A549 (cell line): ENCODE data around the gene LLGL2. TPM values are rescaled to one million over a fixed set of nuclear protein-coding genes. Genes with fewer than 3 reads are reported as not detected.

Experiments
- ATAC-seq, 2 experiments: fragments of 200-7000 bp in 1 of 2; fragments of >200 bp in 1 of 2; cut with Nextera tagmentation in 1 of 2; cut with Tn5 transposase in 1 of 2; 3 replicates each; pipeline versions ENCODE4 v1.8.0 to v1.9.1; 2018 to 2020; ENCODE audit warnings: mild to moderate bottlenecking in 1 of 2, moderate library complexity in 1 of 2
- CTCF ChIA-PET: fragments of 300-600 bp; sonication (Branson Sonifier 250); formaldehyde crosslinking; extraction: SDS; loops from one replicate; lab custom pipeline; 2021; ENCODE audit warnings: antibody characterized with exemption, inconsistent platforms; lab: Yijun Ruan, JAX
- POLR2A ChIA-PET: fragments of 350-600 bp; formaldehyde crosslinking; extraction: SDS; loops from one replicate; lab custom pipeline; 2021; ENCODE audit warnings: antibody characterized with exemption, inconsistent platforms; lab: Yijun Ruan, JAX
- DNase-seq, 2 experiments: peaks; one replicate each; pipeline versions ENCODE4 v3.0.0 to v3.0.0-alpha.2; 2011 to 2016; ENCODE audit warnings: low read depth in 1 of 2, low spot score in 1 of 2
- FAIRE-seq: peaks from 2 replicates; lab custom pipeline; 2011; peaks lifted over from hg19 to GRCh38; lab: Jason Lieb, UNC
- H3K27ac ChIP-seq, 2 experiments: fragments of >200 bp; sonication (Bioruptor Twin); formaldehyde crosslinking; 3 replicates each; pipeline ENCODE4 v1.5.1; 2016 to 2017
- H3K4me1 ChIP-seq: fragments of >200 bp; sonication (Bioruptor Twin); formaldehyde crosslinking; 3 replicates; pipeline ENCODE4 v1.6.1; 2016
- H3K4me2 ChIP-seq: fragments of >200 bp; sonication (Bioruptor Twin); formaldehyde crosslinking; 3 replicates; pipeline ENCODE4 v1.6.1; 2016
- H3K4me3 ChIP-seq: fragments of >200 bp; sonication (Bioruptor Twin); formaldehyde crosslinking; 3 replicates; pipeline ENCODE4 v1.5.1; 2016
- H3K9me3 ChIP-seq: fragments of >200 bp; sonication (Bioruptor Twin); formaldehyde crosslinking; 3 replicates; pipeline ENCODE4 v1.6.1; 2016
- CEBPB ChIP-seq, 2 experiments: fragments of >200 bp in 1 of 2; sonication (Bioruptor Twin) in 1 of 2; formaldehyde crosslinking in 1 of 2; IDR thresholded peaks; 2 replicates each; pipeline ENCODE4 v1.6.1; 2012 to 2016
- CHD2 ChIP-seq: fragments of 150-350 bp; IDR thresholded peaks from 2 replicates; pipeline ENCODE4 v1.6.1; 2014; ENCODE audit warnings: low read length; ENCODE audit not compliant: partially characterized antibody
- CHD4 ChIP-seq: fragments of 200-600 bp; sonication (generic); IDR thresholded peaks from 2 replicates; pipeline ENCODE4 v1.6.1; 2016; ENCODE audit warnings: antibody characterized with exemption, mild to moderate bottlenecking, borderline replicate concordance
- EP300 ChIP-seq, 2 experiments: fragments of >200 bp; sonication (Bioruptor Twin); formaldehyde crosslinking; IDR thresholded peaks; 2 replicates in 1 of 2; 3 replicates in 1 of 2; pipeline ENCODE4 v1.6.1; 2016 to 2017
- FOXS1 ChIP-seq: fragments of 250-450 bp; sonication (Bioruptor Pico); IDR thresholded peaks from 2 replicates; pipeline ENCODE4 v1.5.0; 2020; ENCODE audit warnings: mild to moderate bottlenecking, moderate library complexity
- GATA3 ChIP-seq: IDR thresholded peaks from 2 replicates; pipeline ENCODE4 v1.6.1; 2012; ENCODE audit warnings: borderline replicate concordance
- JUN ChIP-seq, 2 experiments: fragments of >200 bp; sonication (Bioruptor Twin); formaldehyde crosslinking; IDR thresholded peaks; 2 replicates in 1 of 2; 3 replicates in 1 of 2; pipeline ENCODE4 v1.6.1; 2016 to 2017
- KDM1A ChIP-seq: fragments of 200-600 bp; sonication (generic); IDR thresholded peaks from 2 replicates; pipeline ENCODE4 v1.6.1; 2016; ENCODE audit warnings: low read depth, mild to moderate bottlenecking
- MAZ ChIP-seq: fragments of 150-350 bp; IDR thresholded peaks from 2 replicates; pipeline ENCODE4 v1.6.1; 2014; ENCODE audit warnings: antibody characterized with exemption, low read depth, low read length, borderline replicate concordance
- MYC ChIP-seq: IDR thresholded peaks from 2 replicates; pipeline ENCODE4 v1.6.1; 2012; ENCODE audit warnings: mild to moderate bottlenecking, inconsistent platforms, low read length, improper control_type of control experiment, borderline replicate concordance
- NR3C1 ChIP-seq: fragments of >200 bp; sonication (Bioruptor Twin); formaldehyde crosslinking; IDR thresholded peaks from 3 replicates; pipeline ENCODE4 v1.6.1; 2017
- RCOR1 ChIP-seq: fragments of 150-350 bp; IDR thresholded peaks from 2 replicates; pipeline ENCODE4 v1.6.1; 2014; ENCODE audit warnings: antibody characterized with exemption, low read length, low read depth
- RFX5 ChIP-seq: fragments of 450-650 bp; IDR thresholded peaks from 2 replicates; pipeline ENCODE4 v1.7.1; 2014; ENCODE audit warnings: antibody characterized with exemption, mild to moderate bottlenecking, moderate library complexity
- SREBF2 ChIP-seq: fragments of 450-650 bp; IDR thresholded peaks from 2 replicates; pipeline ENCODE4 v1.6.1; 2014; ENCODE audit warnings: mild to moderate bottlenecking, moderate library complexity
- TFCP2L1 ChIP-seq: fragments of 250-450 bp; sonication (Bioruptor Pico); IDR thresholded peaks from 2 replicates; pipeline ENCODE4 v1.5.0; 2021; ENCODE audit warnings: mild to moderate bottlenecking
- ZSCAN20 ChIP-seq: fragments of 250-450 bp; sonication (Bioruptor Pico); IDR thresholded peaks from 2 replicates; pipeline ENCODE4 v1.8.0; 2022; ENCODE audit warnings: mild to moderate bottlenecking, moderate library complexity
- WGBS: methylation state at CpG from one replicate; pipeline ENCODE4 v1.1.6; 2017; ENCODE audit errors: missing lambda C conversion rate; 5-methylcytosine and 5-hydroxymethylcytosine counted together
- polyA plus RNA-seq, 4 experiments: library from polyadenylated mRNA; depleted of rRNA in 3 of 4; stranded (reverse); fragments of >200 nt; fragmentation: RNase III in 1 of 4; extraction: RNeasy Plus Mini Kit Qiagen cat#74134 plus additional on column Dnase treatment in 1 of 4; gene quantifications; 2 replicates in 3 of 4; 3 replicates in 1 of 4; pipeline ENCODE4 v1.2.3, GENCODE V29; 2011 to 2017
- TF ChIP-seq, protein P1 (sequence below): fragments of 200-600 bp; sonication (generic); IDR thresholded peaks from 2 replicates; pipeline ENCODE4 v1.6.1; 2016; ENCODE audit warnings: antibody characterized with exemption, mild to moderate bottlenecking, moderate library complexity
- TF ChIP-seq, protein P2 (sequence below): IDR thresholded peaks from 2 replicates; pipeline ENCODE4 v1.6.1; 2012
- TF ChIP-seq, protein P3 (sequence below): fragments of 150-350 bp; IDR thresholded peaks from 2 replicates; pipeline ENCODE4 v1.6.1; 2014; ENCODE audit warnings: low read depth, mild to moderate bottlenecking, low read length
- TF ChIP-seq, protein P4 (sequence below): fragments of >200 bp; sonication (Bioruptor Twin); formaldehyde crosslinking; IDR thresholded peaks from 2 replicates; pipeline ENCODE4 v1.6.1; 2016

Gene LLGL2
- polyA plus RNA-seq, 2 of the 4 experiments (the other 2 are of a cell fraction), result 18.9 to 35.0 TPM

DNA sequence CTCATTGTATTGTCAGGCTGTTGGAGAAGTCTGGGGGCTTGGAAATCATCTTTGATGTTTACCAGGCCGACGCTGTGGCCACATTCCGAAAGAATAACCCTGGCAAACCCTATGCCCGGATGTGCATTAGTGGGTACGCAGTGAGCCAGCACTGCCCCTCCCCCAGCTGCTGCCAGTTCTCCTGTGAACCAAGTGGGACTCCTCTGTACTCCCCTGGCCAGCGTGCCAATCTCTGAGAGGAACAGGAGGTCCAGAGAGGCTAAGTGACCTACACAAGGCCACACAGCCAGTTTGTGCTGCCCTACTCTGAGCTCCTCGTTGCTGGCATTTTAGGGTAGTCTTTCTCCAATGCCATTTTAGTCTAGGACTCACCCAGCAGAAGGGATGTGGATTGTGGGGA lies 1.9 kb upstream of the LLGL2 start:
- POLR2A ChIA-PET, result interaction anchor here (2.1 kb wide), 1 partner anchor 7 kb away, joined by 19 read pairs; the partner anchor contains the start of gene TSEN54
- peaks cover 21% of the 10 kb centered on the region for H3K4me1 ChIP-seq
- ATAC-seq (no peak), FAIRE-seq (no peak), DNase-seq (no peak)
- 89% methylated on average over 7 of the region's 7 CpGs for WGBS
- CTCF ChIA-PET, result interaction anchor here (0.5 to 3.3 kb wide), 15 partner anchors 7 to 287 kb away, joined by 3 to 18 read pairs (median 4); partner anchors contain the start of gene TSEN54
- H3K4me3 ChIP-seq, result no peak overlapping the region
- TF ChIP-seq, protein P1, sequence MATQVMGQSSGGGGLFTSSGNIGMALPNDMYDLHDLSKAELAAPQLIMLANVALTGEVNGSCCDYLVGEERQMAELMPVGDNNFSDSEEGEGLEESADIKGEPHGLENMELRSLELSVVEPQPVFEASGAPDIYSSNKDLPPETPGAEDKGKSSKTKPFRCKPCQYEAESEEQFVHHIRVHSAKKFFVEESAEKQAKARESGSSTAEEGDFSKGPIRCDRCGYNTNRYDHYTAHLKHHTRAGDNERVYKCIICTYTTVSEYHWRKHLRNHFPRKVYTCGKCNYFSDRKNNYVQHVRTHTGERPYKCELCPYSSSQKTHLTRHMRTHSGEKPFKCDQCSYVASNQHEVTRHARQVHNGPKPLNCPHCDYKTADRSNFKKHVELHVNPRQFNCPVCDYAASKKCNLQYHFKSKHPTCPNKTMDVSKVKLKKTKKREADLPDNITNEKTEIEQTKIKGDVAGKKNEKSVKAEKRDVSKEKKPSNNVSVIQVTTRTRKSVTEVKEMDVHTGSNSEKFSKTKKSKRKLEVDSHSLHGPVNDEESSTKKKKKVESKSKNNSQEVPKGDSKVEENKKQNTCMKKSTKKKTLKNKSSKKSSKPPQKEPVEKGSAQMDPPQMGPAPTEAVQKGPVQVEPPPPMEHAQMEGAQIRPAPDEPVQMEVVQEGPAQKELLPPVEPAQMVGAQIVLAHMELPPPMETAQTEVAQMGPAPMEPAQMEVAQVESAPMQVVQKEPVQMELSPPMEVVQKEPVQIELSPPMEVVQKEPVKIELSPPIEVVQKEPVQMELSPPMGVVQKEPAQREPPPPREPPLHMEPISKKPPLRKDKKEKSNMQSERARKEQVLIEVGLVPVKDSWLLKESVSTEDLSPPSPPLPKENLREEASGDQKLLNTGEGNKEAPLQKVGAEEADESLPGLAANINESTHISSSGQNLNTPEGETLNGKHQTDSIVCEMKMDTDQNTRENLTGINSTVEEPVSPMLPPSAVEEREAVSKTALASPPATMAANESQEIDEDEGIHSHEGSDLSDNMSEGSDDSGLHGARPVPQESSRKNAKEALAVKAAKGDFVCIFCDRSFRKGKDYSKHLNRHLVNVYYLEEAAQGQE, result no peak
- TF ChIP-seq GATA3 (no peak), RCOR1 (no peak), KDM1A (no peak), MYC (no peak), EP300 (IDR thresholded peaks at IDR 0.05) (no peak), CEBPB (IDR thresholded peaks at IDR 0.05) (no peak), CHD4 (no peak), CHD2 (no peak), TFCP2L1 (CRISPR knock-in tag) (no peak), FOXS1 (CRISPR knock-in tag) (no peak), RFX5 (no peak), JUN (IDR thresholded peaks at IDR 0.05) (no peak), SREBF2 (no peak), ZSCAN20 (CRISPR knock-in tag) (no peak), NR3C1 (no peak), MAZ (no peak)
- TF ChIP-seq, protein P2, sequence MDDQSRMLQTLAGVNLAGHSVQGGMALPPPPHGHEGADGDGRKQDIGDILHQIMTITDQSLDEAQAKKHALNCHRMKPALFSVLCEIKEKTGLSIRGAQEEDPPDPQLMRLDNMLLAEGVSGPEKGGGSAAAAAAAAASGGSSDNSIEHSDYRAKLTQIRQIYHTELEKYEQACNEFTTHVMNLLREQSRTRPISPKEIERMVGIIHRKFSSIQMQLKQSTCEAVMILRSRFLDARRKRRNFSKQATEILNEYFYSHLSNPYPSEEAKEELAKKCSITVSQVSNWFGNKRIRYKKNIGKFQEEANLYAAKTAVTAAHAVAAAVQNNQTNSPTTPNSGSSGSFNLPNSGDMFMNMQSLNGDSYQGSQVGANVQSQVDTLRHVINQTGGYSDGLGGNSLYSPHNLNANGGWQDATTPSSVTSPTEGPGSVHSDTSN, result no peak
- TF ChIP-seq, protein P3, sequence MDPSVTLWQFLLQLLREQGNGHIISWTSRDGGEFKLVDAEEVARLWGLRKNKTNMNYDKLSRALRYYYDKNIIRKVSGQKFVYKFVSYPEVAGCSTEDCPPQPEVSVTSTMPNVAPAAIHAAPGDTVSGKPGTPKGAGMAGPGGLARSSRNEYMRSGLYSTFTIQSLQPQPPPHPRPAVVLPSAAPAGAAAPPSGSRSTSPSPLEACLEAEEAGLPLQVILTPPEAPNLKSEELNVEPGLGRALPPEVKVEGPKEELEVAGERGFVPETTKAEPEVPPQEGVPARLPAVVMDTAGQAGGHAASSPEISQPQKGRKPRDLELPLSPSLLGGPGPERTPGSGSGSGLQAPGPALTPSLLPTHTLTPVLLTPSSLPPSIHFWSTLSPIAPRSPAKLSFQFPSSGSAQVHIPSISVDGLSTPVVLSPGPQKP, result no peak
- TF ChIP-seq, protein P4, sequence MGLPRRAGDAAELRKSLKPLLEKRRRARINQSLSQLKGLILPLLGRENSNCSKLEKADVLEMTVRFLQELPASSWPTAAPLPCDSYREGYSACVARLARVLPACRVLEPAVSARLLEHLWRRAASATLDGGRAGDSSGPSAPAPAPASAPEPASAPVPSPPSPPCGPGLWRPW, result no peak
- no peaks in the 10 kb centered on the region for H3K9me3 ChIP-seq
- H3K4me2 ChIP-seq, result no peak overlapping the region
- H3K27ac ChIP-seq, result no peak overlapping the region

DNA sequence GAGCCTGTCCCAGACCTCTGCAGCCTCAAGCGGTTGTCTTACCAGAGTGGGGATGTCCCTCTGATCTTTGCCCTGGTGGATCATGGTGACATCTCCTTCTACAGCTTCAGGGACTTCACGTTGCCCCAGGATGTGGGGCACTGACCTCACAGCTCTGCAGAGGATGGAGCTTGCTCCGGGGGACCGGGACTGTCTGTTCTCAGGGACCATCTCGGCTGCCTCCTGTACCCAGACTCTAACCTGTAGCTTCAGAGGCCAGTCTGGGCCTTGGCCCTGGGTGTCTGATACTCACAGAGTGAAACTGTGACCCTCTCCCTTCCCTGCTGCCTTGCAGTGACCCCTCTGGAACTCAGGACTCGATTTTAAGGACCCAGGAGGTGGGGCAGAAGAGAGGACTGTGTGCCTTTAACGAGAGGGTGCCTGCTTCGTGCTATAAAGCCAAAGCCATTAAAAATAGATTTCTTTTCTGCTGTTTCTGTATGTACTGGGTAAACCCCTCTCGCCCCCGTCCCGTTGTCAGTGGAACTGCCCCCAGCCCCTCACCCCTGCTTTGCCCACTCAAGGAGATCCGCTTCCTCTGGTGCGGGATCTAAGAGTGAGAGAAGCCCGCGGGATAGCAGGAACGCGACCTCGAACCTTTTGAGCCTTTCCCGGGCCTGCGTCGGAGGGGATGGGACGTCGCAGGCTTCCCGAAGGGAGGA lies 1.1 kb upstream of the LLGL2 start:
- POLR2A ChIA-PET, result interaction anchor here (0.6 to 2.1 kb wide), 5 partner anchors 8 to 256 kb away, joined by 3 to 19 read pairs (median 5); partner anchors contain the start of genes SLC25A19 and TSEN54
- no peak; a peak in 1 of 6 replicates for ATAC-seq
- peaks cover 21% of the 10 kb centered on the region for H3K4me1 ChIP-seq
- CTCF ChIA-PET, result interaction anchor here (0.6 to 3.3 kb wide), 21 partner anchors 8 to 202 kb away, joined by 3 to 18 read pairs (median 4); partner anchors contain the start of gene TSEN54
- 43% methylated on average over 23 of the region's 24 CpGs for WGBS
- no peak for FAIRE-seq
- peak overlapping the region; percentile 98 for H3K4me2 ChIP-seq
- DNase-seq, result no peak
- H3K27ac ChIP-seq, result peak overlapping the region; percentile 83 to 88
- H3K9me3 ChIP-seq, result no peaks in the 10 kb centered on the region
- no peak for TF ChIP-seq CEBPB (IDR thresholded peaks at IDR 0.05)
- TF ChIP-seq, all 56 proteins: peak for 0
- H3K4me3 ChIP-seq, result peak overlapping the region; percentile 67
